ENCODE results near the gene BBS12.

The BBS12 gene

DNA sequence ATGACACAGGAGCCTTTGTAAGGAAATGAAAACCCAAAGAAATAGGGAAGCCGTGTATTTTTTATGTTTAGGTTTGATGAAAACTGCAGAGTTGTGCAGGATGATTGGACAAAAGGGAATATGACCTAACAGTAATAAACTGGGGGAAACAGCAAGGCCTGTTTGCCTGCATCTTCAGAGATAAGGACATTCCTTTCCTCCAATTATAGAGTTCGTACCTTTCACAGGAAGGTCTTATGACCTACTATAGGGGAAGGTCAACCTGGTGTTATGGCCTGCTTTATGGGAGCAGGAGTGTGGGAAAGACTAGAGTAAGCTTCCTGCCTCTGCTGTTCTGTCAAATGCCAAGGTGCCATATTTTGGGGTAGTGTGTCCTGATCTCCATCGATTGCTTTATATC lies 42.5 kb downstream of the BBS12 start:
- no peak for TF ChIP-seq YY1 (IDR thresholded peaks at IDR 0.05; ENCODE audit: low read depth)
- no peak for TF ChIP-seq EP300 (IDR thresholded peaks at IDR 0.05; ENCODE audit: borderline replicate concordance)
- TF ChIP-seq FOXM1 (IDR thresholded peaks at IDR 0.05; ENCODE audit: borderline replicate concordance, low read depth): no peak
- TF ChIP-seq CREB1 (IDR thresholded peaks at IDR 0.05; ENCODE audit: low read depth): no peak

DNA sequence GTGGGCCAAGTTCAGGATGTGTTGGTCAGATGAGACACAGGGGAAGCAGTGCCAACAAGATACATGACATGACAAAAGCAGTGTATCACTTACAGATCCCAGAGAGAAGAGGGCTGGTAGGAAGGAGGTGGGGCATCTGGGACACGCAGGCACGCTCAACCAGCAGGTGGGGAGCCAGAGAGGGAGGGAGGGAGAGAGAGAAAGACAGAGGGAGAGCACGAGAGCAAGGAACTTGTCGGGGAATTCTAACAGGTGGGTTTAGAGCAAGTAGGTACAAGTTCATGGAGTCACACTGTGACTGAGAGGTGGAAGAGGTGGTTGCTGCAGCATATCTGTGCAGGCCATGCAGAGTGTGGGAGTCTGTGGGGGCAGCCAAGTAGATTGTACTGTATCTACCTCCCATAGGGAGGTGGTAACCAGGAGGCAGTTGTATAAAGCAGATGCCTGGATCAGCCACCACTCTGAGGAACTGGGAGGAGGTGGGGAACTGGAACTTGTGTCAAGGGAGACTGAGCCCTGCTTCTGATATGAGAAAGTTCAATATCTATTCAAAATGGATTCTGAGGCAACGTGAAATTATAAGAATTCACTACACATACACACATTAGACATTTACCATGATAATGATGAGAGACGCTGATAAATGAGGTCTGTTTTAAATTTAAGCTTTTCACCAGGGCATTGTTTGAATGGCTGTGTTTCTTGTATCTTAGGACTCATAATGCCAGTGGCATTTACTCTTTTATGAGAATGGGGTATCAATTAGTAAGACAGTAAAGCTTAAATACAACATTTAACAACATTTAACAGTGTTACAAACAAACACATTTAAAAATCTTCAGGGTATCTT lies 43.7 kb downstream of the BBS12 start:
- TF ChIP-seq, protein P1, sequence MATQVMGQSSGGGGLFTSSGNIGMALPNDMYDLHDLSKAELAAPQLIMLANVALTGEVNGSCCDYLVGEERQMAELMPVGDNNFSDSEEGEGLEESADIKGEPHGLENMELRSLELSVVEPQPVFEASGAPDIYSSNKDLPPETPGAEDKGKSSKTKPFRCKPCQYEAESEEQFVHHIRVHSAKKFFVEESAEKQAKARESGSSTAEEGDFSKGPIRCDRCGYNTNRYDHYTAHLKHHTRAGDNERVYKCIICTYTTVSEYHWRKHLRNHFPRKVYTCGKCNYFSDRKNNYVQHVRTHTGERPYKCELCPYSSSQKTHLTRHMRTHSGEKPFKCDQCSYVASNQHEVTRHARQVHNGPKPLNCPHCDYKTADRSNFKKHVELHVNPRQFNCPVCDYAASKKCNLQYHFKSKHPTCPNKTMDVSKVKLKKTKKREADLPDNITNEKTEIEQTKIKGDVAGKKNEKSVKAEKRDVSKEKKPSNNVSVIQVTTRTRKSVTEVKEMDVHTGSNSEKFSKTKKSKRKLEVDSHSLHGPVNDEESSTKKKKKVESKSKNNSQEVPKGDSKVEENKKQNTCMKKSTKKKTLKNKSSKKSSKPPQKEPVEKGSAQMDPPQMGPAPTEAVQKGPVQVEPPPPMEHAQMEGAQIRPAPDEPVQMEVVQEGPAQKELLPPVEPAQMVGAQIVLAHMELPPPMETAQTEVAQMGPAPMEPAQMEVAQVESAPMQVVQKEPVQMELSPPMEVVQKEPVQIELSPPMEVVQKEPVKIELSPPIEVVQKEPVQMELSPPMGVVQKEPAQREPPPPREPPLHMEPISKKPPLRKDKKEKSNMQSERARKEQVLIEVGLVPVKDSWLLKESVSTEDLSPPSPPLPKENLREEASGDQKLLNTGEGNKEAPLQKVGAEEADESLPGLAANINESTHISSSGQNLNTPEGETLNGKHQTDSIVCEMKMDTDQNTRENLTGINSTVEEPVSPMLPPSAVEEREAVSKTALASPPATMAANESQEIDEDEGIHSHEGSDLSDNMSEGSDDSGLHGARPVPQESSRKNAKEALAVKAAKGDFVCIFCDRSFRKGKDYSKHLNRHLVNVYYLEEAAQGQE (IDR thresholded peaks at IDR 0.05; ENCODE audit: low read depth): no peak
- TF ChIP-seq TEAD4 (IDR thresholded peaks at IDR 0.05) (no peak), TCF12 (IDR thresholded peaks at IDR 0.05; ENCODE audit: low read depth) (no peak), RAD21 (IDR thresholded peaks at IDR 0.05; ENCODE audit: low read depth) (no peak), EGR1 (IDR thresholded peaks at IDR 0.05) (no peak), TAF1 (IDR thresholded peaks at IDR 0.05; ENCODE audit: low read depth) (no peak), EP300 (IDR thresholded peaks at IDR 0.05; ENCODE audit: borderline replicate concordance) (no peak)
- TF ChIP-seq, protein P2, sequence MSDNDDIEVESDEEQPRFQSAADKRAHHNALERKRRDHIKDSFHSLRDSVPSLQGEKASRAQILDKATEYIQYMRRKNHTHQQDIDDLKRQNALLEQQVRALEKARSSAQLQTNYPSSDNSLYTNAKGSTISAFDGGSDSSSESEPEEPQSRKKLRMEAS (IDR thresholded peaks at IDR 0.05): no peak
- TF ChIP-seq, protein P3, sequence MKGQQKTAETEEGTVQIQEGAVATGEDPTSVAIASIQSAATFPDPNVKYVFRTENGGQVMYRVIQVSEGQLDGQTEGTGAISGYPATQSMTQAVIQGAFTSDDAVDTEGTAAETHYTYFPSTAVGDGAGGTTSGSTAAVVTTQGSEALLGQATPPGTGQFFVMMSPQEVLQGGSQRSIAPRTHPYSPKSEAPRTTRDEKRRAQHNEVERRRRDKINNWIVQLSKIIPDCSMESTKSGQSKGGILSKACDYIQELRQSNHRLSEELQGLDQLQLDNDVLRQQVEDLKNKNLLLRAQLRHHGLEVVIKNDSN (IDR thresholded peaks at IDR 0.05): no peak

DNA sequence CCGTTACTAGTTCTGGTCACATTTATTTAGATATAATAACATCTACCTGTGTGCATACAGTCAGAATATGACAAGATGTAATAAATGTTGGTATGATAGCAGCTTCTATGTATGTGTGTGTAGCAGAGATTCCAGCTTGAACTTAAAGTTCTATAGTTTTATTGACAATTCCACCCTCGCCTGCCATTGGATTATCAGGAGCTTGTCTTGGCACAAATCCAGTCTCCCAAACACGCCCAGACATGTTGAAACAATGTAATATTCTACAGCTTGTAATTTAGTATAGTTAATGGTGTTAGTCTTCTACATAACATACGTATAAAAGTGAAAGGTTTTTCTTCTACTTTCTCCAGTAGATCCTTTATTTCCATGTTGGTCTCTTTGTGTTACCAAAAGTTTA lies 44.4 kb downstream of the BBS12 start:
- peak; percentile 54; the same call in 1 of the 2 replicates for TF ChIP-seq NFIC (IDR thresholded peaks at IDR 0.05)
- TF ChIP-seq FOXM1 (IDR thresholded peaks at IDR 0.05; ENCODE audit: borderline replicate concordance, low read depth): no peak

DNA sequence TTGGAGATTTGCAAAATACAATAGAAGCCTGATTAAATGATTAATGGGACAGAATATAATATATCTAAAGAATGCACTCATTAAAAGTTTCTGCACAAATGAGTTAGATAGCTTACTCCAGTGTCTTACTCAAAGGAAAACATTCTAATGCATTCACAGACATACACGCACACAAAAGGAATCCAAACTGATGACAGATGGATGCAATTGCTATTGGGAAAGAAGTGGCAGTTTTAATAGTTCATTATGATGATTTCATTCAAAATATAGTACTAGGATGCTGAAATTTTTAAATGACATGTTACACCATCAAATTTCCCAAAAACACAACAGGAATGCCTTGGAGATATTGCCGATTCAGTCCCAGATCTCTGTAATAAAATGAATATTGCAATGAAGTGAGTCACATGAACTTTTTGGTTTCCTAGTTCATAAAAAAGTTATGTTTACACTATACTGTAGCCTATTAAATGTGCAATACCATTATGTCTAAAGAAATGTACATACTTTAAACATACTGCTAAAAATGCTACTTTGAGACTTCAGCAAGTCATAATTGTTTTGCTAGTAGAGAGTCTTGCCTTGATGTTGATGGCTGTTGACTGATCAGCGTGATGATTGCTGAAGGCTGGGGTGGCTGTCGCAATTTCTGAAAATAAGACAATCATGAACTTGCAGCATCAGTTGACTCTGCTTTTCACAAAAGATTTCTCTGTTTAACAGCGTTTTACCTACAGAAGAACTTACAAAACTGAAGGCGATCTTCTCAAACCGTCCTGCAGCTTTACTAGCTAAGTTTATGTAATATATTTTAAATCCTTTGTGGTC lies 45.6 kb downstream of the BBS12 start:
- no peak for TF ChIP-seq TCF12 (IDR thresholded peaks at IDR 0.05; ENCODE audit: low read depth)
- TF ChIP-seq ZBTB7A (IDR thresholded peaks at IDR 0.05; ENCODE audit: low read depth): no peak
- no peak for TF ChIP-seq CREB1 (IDR thresholded peaks at IDR 0.05; ENCODE audit: low read depth)
- no peak for TF ChIP-seq NFIC (IDR thresholded peaks at IDR 0.05)
- TF ChIP-seq YY1 (IDR thresholded peaks at IDR 0.05; ENCODE audit: low read depth): no peak
- no peak for TF ChIP-seq EP300 (IDR thresholded peaks at IDR 0.05; ENCODE audit: borderline replicate concordance)
- TF ChIP-seq, protein P3 (IDR thresholded peaks at IDR 0.05): no peak
- no peak for TF ChIP-seq TEAD4 (IDR thresholded peaks at IDR 0.05)
- TF ChIP-seq FOXM1 (IDR thresholded peaks at IDR 0.05; ENCODE audit: borderline replicate concordance, low read depth): no peak
- no peak for TF ChIP-seq EGR1 (IDR thresholded peaks at IDR 0.05)
- no peak for TF ChIP-seq RAD21 (IDR thresholded peaks at IDR 0.05; ENCODE audit: low read depth)
- TF ChIP-seq, protein P1 (IDR thresholded peaks at IDR 0.05; ENCODE audit: low read depth): no peak
- no peak for TF ChIP-seq TAF1 (IDR thresholded peaks at IDR 0.05; ENCODE audit: low read depth)
- TF ChIP-seq, protein P2 (IDR thresholded peaks at IDR 0.05): no peak
- no peak for TF ChIP-seq CEBPB (IDR thresholded peaks at IDR 0.05)

DNA sequence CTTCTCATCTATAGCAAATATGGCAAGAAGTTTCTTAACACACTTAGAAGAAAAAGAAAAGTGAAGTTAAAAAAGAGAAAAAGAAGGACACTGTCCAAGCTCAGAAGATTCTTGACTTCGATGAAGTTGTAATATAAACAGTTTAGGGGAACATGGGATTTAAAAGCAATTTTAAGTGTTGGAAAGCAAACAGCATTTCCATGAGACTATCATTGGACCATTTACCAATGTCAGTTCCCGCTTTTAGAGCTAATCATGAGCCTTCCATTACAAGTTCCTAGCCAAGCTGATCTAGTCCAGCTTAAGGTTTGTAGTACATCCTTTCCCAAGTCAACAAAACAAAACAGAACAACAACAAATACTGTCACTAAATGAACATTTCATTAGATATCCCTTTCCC lies 49.0 kb downstream of the BBS12 start:
- no peak for TF ChIP-seq CREB1 (IDR thresholded peaks at IDR 0.05; ENCODE audit: low read depth)

Data from Ishikawa (cell line).